ENCODE measurements around the gene C1orf159.
A peak's percentile ranks its signal among the peaks of the same experiment; 100 is the strongest.

Gene C1orf159

DNA sequence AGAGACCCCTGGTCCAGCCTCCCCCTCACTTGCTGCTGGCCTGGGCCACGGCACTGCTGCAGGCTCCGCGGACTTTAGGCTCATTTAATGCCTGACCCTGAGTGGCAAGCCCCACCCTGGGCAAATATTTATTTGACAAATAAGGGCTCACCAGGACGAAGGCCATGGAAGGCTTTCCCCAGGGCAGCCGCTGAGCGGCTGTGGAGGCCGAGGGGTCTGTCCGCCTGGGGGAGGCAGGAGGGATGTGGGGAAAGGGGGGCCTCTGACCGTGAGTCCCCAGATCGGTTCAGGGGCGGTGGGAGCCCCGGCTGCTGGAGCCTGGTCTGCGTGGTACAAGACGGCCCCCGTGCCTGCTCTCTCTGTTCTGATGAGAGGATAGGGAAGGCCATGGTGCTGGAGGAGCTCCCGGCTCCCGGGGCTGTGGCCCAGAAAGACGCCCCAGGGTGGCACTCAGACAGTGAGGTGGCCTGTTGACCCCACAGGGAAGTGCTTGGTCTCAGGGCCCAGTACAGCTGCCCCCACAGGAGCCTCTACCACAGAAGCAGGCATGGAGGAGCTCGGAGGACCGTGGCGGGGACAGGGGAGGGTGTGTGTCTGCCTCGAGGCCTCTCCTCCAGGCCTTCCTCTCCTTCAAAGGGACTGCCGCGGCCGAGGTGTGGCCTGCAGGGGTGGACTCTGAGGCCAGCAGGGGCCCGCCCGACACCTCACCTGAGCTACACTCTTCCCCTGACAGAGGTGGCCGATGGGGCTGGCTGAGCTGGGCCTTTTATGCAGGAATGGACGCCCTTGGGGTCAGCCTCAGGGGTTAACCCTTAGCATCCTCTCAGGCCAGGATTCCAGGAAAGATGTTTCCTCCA is 9.1 kb upstream of the C1orf159 start:
- Histone ChIP-seq H4K91ac (ENCODE audit: low read depth, low read length, poor library complexity) (no peak overlapping the region), H2BK15ac (ENCODE audit: low read length) (peak overlapping the region; percentile 93), H3K4me1 (ENCODE audit: control insufficient read depth in 2 of 2, insufficient read depth in 1 of 2, low read depth in 1 of 2, low read length in 2 of 2) (no peaks in the 10 kb centered on the region), H3K18ac (ENCODE audit: low read length) (no peak overlapping the region), H3K14ac (ENCODE audit: low read length) (peak overlapping the region; percentile 82), H2BK120ac (ENCODE audit: low read depth, low read length) (no peak overlapping the region), H3K9me3 (replicated peaks in 1 of 2; ENCODE audit: control insufficient read depth in 2 of 2, insufficient read depth in 1 of 2, low read depth in 1 of 2, low read length in 2 of 2) (peaks cover 0 to 10% of the 10 kb centered on the region in 2 donors), H2AK5ac (ENCODE audit: low read depth, low read length) (peak overlapping the region; percentile 75), H3K4me2 (ENCODE audit: insufficient read depth, low read length, poor library complexity, severe bottlenecking) (no peak overlapping the region), H3K36me3 (replicated peaks in 1 of 2; ENCODE audit: control insufficient read depth in 2 of 2, insufficient read depth in 2 of 2, low read length in 2 of 2) (peaks cover 0 to 4% of the 10 kb centered on the region in 2 donors), H2AFZ (ENCODE audit: low read length) (no peak overlapping the region), H3K23ac (ENCODE audit: low read depth, low read length, poor library complexity) (peak overlapping the region; percentile 43), H4K8ac (ENCODE audit: low read depth, low read length) (no peak overlapping the region), H3K9ac (ENCODE audit: low read depth, low read length, poor library complexity) (no peak overlapping the region), H3K27me3 (ENCODE audit: control insufficient read depth in 3 of 3, insufficient read depth in 3 of 3, low read depth in 1 of 3, low read length in 3 of 3) (peaks cover 0 to 10% (median 9%) of the 10 kb centered on the region in 3 experiments), H2BK5ac (ENCODE audit: low read length) (peak overlapping the region; percentile 77), H2BK12ac (ENCODE audit: low read length) (no peak overlapping the region), H3K4me3 (ENCODE audit: low read length in 2 of 2) (no peak overlapping the region), H3K27ac (replicated peaks; ENCODE audit: low read length) (no peak overlapping the region), H3K79me1 (ENCODE audit: low read depth, low read length) (no peaks in the 10 kb centered on the region), H3K4ac (ENCODE audit: low read length) (no peak overlapping the region)
- WGBS, 2 donors (ENCODE audit: extremely low coverage in 2 of 2, insufficient read length in 2 of 2, insufficient replicate concordance in 1 of 2): no CpG with 5 or more reads among the region's 29 CpGs
- no peak for DNase-seq (ENCODE audit: low spot score)

GRCh38 chr1:1124508-1124785 is 8.6 kb upstream of the C1orf159 start:
- no peak overlapping the region for H3K4me3 ChIP-seq (ENCODE audit: low read length in 2 of 2)
- no peak overlapping the region for H3K9ac ChIP-seq (ENCODE audit: low read depth, low read length, poor library complexity)
- peak overlapping the region; percentile 44 for H3K23ac ChIP-seq (ENCODE audit: low read depth, low read length, poor library complexity)
- H3K79me1 ChIP-seq (ENCODE audit: low read depth, low read length): no peaks in the 10 kb centered on the region
- no peak overlapping the region for H2BK120ac ChIP-seq (ENCODE audit: low read depth, low read length)
- no peaks in the 10 kb centered on the region for H3K4me1 ChIP-seq (ENCODE audit: control insufficient read depth in 2 of 2, insufficient read depth in 1 of 2, low read depth in 1 of 2, low read length in 2 of 2)
- H3K27ac ChIP-seq (replicated peaks; ENCODE audit: low read length): no peak overlapping the region
- no peak for DNase-seq (ENCODE audit: low spot score)
- no peak overlapping the region for H4K8ac ChIP-seq (ENCODE audit: low read depth, low read length)
- H3K36me3 ChIP-seq (replicated peaks in 1 of 2; ENCODE audit: control insufficient read depth in 2 of 2, insufficient read depth in 2 of 2, low read length in 2 of 2): peaks cover 0 to 4% of the 10 kb centered on the region in 2 donors
- H3K9me3 ChIP-seq (replicated peaks in 1 of 2; ENCODE audit: control insufficient read depth in 2 of 2, insufficient read depth in 1 of 2, low read depth in 1 of 2, low read length in 2 of 2): peaks cover 0 to 10% of the 10 kb centered on the region in 2 donors
- peaks cover 0 to 15% (median 9%) of the 10 kb centered on the region in 3 experiments for H3K27me3 ChIP-seq (ENCODE audit: control insufficient read depth in 3 of 3, insufficient read depth in 3 of 3, low read depth in 1 of 3, low read length in 3 of 3)
- H3K4me2 ChIP-seq (ENCODE audit: insufficient read depth, low read length, poor library complexity, severe bottlenecking): no peak overlapping the region
- WGBS, 2 donors (ENCODE audit: extremely low coverage in 2 of 2, insufficient read length in 2 of 2, insufficient replicate concordance in 1 of 2): no CpG with 5 or more reads among the region's 7 CpGs
- peak overlapping the region; percentile 45 for H2AK5ac ChIP-seq (ENCODE audit: low read depth, low read length)
- no peak overlapping the region for H3K14ac ChIP-seq (ENCODE audit: low read length)
- H4K91ac ChIP-seq (ENCODE audit: low read depth, low read length, poor library complexity): no peak overlapping the region
- H2BK15ac ChIP-seq (ENCODE audit: low read length): no peak overlapping the region
- no peak overlapping the region for H2BK12ac ChIP-seq (ENCODE audit: low read length)
- no peak overlapping the region for H3K4ac ChIP-seq (ENCODE audit: low read length)
- no peak overlapping the region for H2AFZ ChIP-seq (ENCODE audit: low read length)
- H2BK5ac ChIP-seq (ENCODE audit: low read length): peak overlapping the region; percentile 77
- peak overlapping the region; percentile 62 for H3K18ac ChIP-seq (ENCODE audit: low read length)

- no CpG with 5 or more reads among the region's 23 CpGs for WGBS, 2 donors (ENCODE audit: extremely low coverage in 2 of 2, insufficient read length in 2 of 2, insufficient replicate concordance in 1 of 2)
Measured at GRCh38 chr1:1123581-1124507, 8.0 kb upstream of the C1orf159 start.

More at GRCh38 chr1:1123581-1124507, 8.0 kb upstream of the C1orf159 start:
- Histone ChIP-seq H3K4me2 (ENCODE audit: insufficient read depth, low read length, poor library complexity, severe bottlenecking) (no peak overlapping the region), H3K18ac (ENCODE audit: low read length) (peak overlapping the region; percentile 62), H4K91ac (ENCODE audit: low read depth, low read length, poor library complexity) (no peak overlapping the region), H3K36me3 (replicated peaks in 1 of 2; ENCODE audit: control insufficient read depth in 2 of 2, insufficient read depth in 2 of 2, low read length in 2 of 2) (peaks cover 0 to 4% of the 10 kb centered on the region in 2 donors), H2BK15ac (ENCODE audit: low read length) (no peak overlapping the region), H3K79me1 (ENCODE audit: low read depth, low read length) (no peaks in the 10 kb centered on the region), H2AK5ac (ENCODE audit: low read depth, low read length) (peak overlapping the region; percentile 45), H3K4me3 (ENCODE audit: low read length in 2 of 2) (peak overlapping the region in 1 of 2 donors; percentile 65), H3K23ac (ENCODE audit: low read depth, low read length, poor library complexity) (peak overlapping the region; percentile 44), H4K8ac (ENCODE audit: low read depth, low read length) (no peak overlapping the region), H2AFZ (ENCODE audit: low read length) (no peak overlapping the region), H3K14ac (ENCODE audit: low read length) (peak overlapping the region; percentile 22), H3K9me3 (replicated peaks in 1 of 2; ENCODE audit: control insufficient read depth in 2 of 2, insufficient read depth in 1 of 2, low read depth in 1 of 2, low read length in 2 of 2) (peaks cover 0 to 10% of the 10 kb centered on the region in 2 donors), H3K27me3 (ENCODE audit: control insufficient read depth in 3 of 3, insufficient read depth in 3 of 3, low read depth in 1 of 3, low read length in 3 of 3) (peaks cover 0 to 21% (median 11%) of the 10 kb centered on the region in 3 experiments), H2BK5ac (ENCODE audit: low read length) (peak overlapping the region; percentile 77), H3K9ac (ENCODE audit: low read depth, low read length, poor library complexity) (peak overlapping the region; percentile 45), H3K4ac (ENCODE audit: low read length) (no peak overlapping the region), H2BK120ac (ENCODE audit: low read depth, low read length) (no peak overlapping the region), H3K4me1 (ENCODE audit: control insufficient read depth in 2 of 2, insufficient read depth in 1 of 2, low read depth in 1 of 2, low read length in 2 of 2) (no peaks in the 10 kb centered on the region), H2BK12ac (ENCODE audit: low read length) (peak overlapping the region; percentile 89), H3K27ac (replicated peaks; ENCODE audit: low read length) (no peak overlapping the region)
- no peak for DNase-seq (ENCODE audit: low spot score)
